CD4-positive, alpha-beta T cell (primary cell): Measurements from ENCODE around the gene DEFB128. TPM values are rescaled to one million over a fixed set of nuclear protein-coding genes. Genes with fewer than 3 reads are reported as not detected.

Experiments
- ATAC-seq: fragments of 200-7000 bp; cut with Tn5 transposase; one replicate; pipeline ENCODE4 v1.10.0; 2022; ENCODE audit warnings: mild to moderate bottlenecking; ENCODE audit not compliant: poor library complexity
- CTCF ChIA-PET: fragments of 350-600 bp; sonication (Branson Sonifier 250); formaldehyde crosslinking; loops from one replicate; lab custom pipeline; 2021; ENCODE audit warnings: antibody characterized with exemption, inconsistent platforms; lab: Charles Lee
- POLR2A ChIA-PET: fragments of 350-600 bp; sonication (Branson Sonifier 250); formaldehyde crosslinking; loops from one replicate; lab custom pipeline; 2021; ENCODE audit warnings: antibody characterized with exemption, inconsistent platforms; lab: Charles Lee
- DNase-seq, 14 experiments: peaks; one replicate each; pipeline ENCODE4 v3.0.0-alpha.2; 2013 to 2020; ENCODE audit warnings: mixed read lengths in 2 of 14
- H3K27ac ChIP-seq, 2 donors: one replicate each; pipeline versions ENCODE4 v1.5.1 to v1.7.0; 2013; ENCODE audit warnings: low read length in 2 of 2, low read depth in 1 of 2, mild to moderate bottlenecking in 1 of 2
- H3K27me3 ChIP-seq, 2 experiments: 1 replicate in 1 of 2; 2 replicates in 1 of 2; pipeline versions ENCODE4 v1.6.1 to v1.7.0; 2013; ENCODE audit warnings: low read length in 2 of 2, control low read depth in 1 of 2, mild to moderate bottlenecking in 1 of 2, moderate library complexity in 1 of 2; ENCODE audit not compliant: insufficient read depth in 2 of 2, control insufficient read depth in 1 of 2
- H3K36me3 ChIP-seq: one replicate; pipeline ENCODE4 v1.6.1; 2013; ENCODE audit warnings: low read length, control low read depth; ENCODE audit not compliant: insufficient read depth
- H3K4me1 ChIP-seq: one replicate; pipeline ENCODE4 v1.6.1; 2013; ENCODE audit warnings: low read length, control low read depth; ENCODE audit not compliant: insufficient read depth
- H3K4me3 ChIP-seq: one replicate; pipeline ENCODE4 v1.5.1; 2013; ENCODE audit warnings: mild to moderate bottlenecking, low read length, moderate library complexity
- H3K9me3 ChIP-seq, 2 experiments: 1 replicate in 1 of 2; 2 replicates in 1 of 2; pipeline versions ENCODE4 v1.6.1 to v1.7.0; 2013; ENCODE audit warnings: low read length in 2 of 2, mild to moderate bottlenecking in 2 of 2, control low read depth in 1 of 2, moderate library complexity in 1 of 2; ENCODE audit not compliant: control insufficient read depth in 1 of 2, insufficient read depth in 1 of 2
- H3K27ac Mint-ChIP-seq: one replicate; pipeline ENCODE4 v1.8.0; 2020; ENCODE audit warnings: mixed read lengths
- H3K27me3 Mint-ChIP-seq: one replicate; pipeline ENCODE4 v1.8.0; 2021; ENCODE audit warnings: mixed read lengths
- H3K36me3 Mint-ChIP-seq: one replicate; pipeline ENCODE4 v1.8.0; 2021; ENCODE audit warnings: low read depth, mixed read lengths
- H3K4me1 Mint-ChIP-seq: one replicate; pipeline ENCODE4 v1.8.0; 2021; ENCODE audit warnings: low read depth, mixed read lengths
- H3K4me3 Mint-ChIP-seq: one replicate; pipeline ENCODE4 v1.8.0; 2020; ENCODE audit warnings: mild to moderate bottlenecking, mixed read lengths
- H3K9me3 Mint-ChIP-seq: one replicate; pipeline ENCODE4 v1.8.0; 2020; ENCODE audit warnings: mixed read lengths
- intact Hi-C, 2 experiments: fragments of 100-400 bp; cut with DNase I in 1 of 2; cut with micrococcal nuclease in 1 of 2; formaldehyde crosslinking; loops; one replicate each; pipeline versions ENCODE4 v1.15.1 to v1.9.0; 2023 to 2025; cut with DNase I, micrococcal nuclease
- total RNA-seq, 174 experiments: library from RNA in 2 of 174; stranded (reverse) in 2 of 174; gene quantifications; one replicate each; pipeline ENCODE4 v1.2.3 and lab custom pipeline; 2021 to 2026
- TF ChIP-seq, protein P1 (sequence below): fragments of 200-600 bp; IDR thresholded peaks from one replicate; pipeline ENCODE4 v1.8.0; 2022; ENCODE audit warnings: antibody characterized with exemption, mild to moderate bottlenecking

The DEFB128 gene
- total RNA-seq, 2 experiments from 2014 or later, result not detected

DNA sequence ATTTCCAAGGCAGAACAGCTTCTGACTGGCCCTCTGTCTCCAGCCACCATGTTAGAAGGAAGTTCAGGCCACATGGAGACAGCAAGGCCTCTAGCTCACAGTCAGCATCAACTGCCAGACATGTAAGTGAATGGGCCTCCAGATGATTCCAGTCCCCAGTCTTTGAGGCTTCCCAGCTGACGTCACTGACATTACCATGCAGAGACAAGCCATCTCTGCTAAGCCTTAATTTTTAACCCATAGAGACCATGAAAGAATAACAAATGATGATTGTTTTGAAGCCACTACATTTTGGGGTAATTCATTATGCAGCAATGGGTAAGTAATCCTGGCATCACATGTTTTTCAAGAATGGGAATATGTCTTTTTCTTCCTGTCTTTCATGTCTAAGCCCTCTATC, 26.3 kb upstream of the DEFB128 start:
- H3K27ac ChIP-seq, result no peak overlapping the region
- no peaks in the 10 kb centered on the region for H3K4me1 Mint-ChIP-seq
- no peak overlapping the region for H3K4me3 Mint-ChIP-seq
- H3K4me1 ChIP-seq, result no peaks in the 10 kb centered on the region
- no peaks in the 10 kb centered on the region for H3K9me3 ChIP-seq
- peaks cover 8 to 11% of the 10 kb centered on the region in 2 experiments for H3K27me3 ChIP-seq
- ChIA-PET POLR2A (no interaction called here), CTCF (interaction anchor here (1.7 kb wide), 1 partner anchor 11 kb away, joined by 3 read pairs; no protein-coding TSS in a partner anchor)
- H3K4me3 ChIP-seq, result no peak overlapping the region
- intact Hi-C loops, result no loop called here
- H3K9me3 Mint-ChIP-seq, result no peaks in the 10 kb centered on the region
- no peak for DNase-seq
- no peak for ATAC-seq
- no peaks in the 10 kb centered on the region for H3K36me3 Mint-ChIP-seq
- no peak overlapping the region for H3K27ac Mint-ChIP-seq
- TF ChIP-seq, protein P1, sequence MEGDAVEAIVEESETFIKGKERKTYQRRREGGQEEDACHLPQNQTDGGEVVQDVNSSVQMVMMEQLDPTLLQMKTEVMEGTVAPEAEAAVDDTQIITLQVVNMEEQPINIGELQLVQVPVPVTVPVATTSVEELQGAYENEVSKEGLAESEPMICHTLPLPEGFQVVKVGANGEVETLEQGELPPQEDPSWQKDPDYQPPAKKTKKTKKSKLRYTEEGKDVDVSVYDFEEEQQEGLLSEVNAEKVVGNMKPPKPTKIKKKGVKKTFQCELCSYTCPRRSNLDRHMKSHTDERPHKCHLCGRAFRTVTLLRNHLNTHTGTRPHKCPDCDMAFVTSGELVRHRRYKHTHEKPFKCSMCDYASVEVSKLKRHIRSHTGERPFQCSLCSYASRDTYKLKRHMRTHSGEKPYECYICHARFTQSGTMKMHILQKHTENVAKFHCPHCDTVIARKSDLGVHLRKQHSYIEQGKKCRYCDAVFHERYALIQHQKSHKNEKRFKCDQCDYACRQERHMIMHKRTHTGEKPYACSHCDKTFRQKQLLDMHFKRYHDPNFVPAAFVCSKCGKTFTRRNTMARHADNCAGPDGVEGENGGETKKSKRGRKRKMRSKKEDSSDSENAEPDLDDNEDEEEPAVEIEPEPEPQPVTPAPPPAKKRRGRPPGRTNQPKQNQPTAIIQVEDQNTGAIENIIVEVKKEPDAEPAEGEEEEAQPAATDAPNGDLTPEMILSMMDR, result no peak
- H3K27me3 Mint-ChIP-seq, result peaks cover 26% of the 10 kb centered on the region
- H3K36me3 ChIP-seq, result no peaks in the 10 kb centered on the region

DNA sequence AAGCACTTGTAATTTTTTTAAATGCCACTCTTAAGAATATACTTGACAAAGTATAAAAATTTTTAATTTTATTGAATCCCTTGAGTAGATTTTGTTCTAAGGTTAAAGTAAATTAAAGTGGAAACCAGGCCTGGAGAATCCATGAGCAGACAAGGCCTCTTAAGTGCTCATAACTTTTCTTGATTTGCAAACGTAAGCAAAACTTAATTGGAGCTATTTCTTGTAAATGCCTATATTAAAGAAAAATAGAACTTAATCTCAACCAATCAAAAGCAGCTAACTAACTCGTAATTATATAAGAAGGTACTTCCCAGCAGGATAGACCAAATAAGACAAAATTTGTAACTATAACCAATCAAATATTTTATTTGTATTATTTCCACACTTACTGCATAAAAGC, 24.9 kb upstream of the DEFB128 start:
- ATAC-seq (no peak), DNase-seq (no peak)
- Histone ChIP-seq H3K36me3 (no peaks in the 10 kb centered on the region), H3K4me1 (no peaks in the 10 kb centered on the region), H3K4me3 (no peak overlapping the region), H3K27ac (no peak overlapping the region), H3K27me3 (peaks cover 0 to 4% of the 10 kb centered on the region in 2 experiments), H3K9me3 (no peaks in the 10 kb centered on the region)
- ChIA-PET CTCF (interaction anchor here (1.7 kb wide), 1 partner anchor 12 kb away, joined by 3 read pairs; no protein-coding TSS in a partner anchor), POLR2A (interaction anchor here (1.1 kb wide), 1 partner anchor 13 kb away, joined by 4 read pairs; the partner anchor contains the start of gene DEFB129)
- Mint-ChIP-seq H3K27me3 (peaks cover 14% of the 10 kb centered on the region), H3K4me3 (no peak overlapping the region), H3K9me3 (no peaks in the 10 kb centered on the region), H3K4me1 (no peaks in the 10 kb centered on the region), H3K27ac (no peak overlapping the region), H3K36me3 (no peaks in the 10 kb centered on the region)
- TF ChIP-seq, protein P1, result no peak
- intact Hi-C loops, result no loop called here

DNA sequence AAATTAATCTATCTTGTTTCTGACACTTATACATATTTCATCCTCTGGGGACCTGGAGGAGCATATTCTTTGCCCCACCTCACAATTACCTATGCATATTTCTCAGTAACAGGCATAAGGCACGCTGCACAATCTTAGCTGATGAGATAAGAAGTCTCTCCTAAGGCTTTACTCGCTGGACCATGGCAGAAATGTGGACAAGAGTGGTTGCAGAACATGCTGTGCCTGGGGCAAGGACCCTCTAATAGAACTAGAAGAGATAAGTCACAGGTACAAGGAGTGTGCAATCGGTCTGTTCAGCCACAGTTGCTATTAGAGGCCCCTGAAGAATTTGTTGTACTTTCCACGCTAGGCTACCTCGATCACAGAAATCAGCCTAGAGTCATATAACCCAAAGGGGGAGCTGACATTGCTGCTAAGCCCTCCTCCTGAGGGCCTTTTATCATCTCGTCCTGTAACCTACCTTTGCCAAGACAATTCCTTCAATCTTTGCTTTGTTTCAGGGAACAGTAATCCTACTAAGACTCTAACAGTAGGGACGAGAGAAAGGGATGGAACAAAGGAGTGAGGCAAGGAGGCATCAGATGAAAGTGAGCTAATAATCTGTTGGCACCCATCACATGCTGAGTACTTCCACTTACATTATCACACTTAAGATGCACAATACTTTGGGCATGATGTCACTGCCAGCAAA, 21.4 kb upstream of the DEFB128 start:
- H3K27me3 ChIP-seq, result no peaks in the 10 kb centered on the region
- H3K4me1 Mint-ChIP-seq, result no peaks in the 10 kb centered on the region
- H3K9me3 ChIP-seq, result no peaks in the 10 kb centered on the region
- TF ChIP-seq, protein P1, result no peak
- ATAC-seq (no peak), DNase-seq (no peak)
- ChIA-PET POLR2A (no interaction called here), CTCF (no interaction called here)
- H3K36me3 Mint-ChIP-seq, result no peaks in the 10 kb centered on the region
- H3K9me3 Mint-ChIP-seq, result no peaks in the 10 kb centered on the region
- no peak overlapping the region for H3K27ac Mint-ChIP-seq
- H3K4me3 Mint-ChIP-seq, result no peak overlapping the region
- no peak overlapping the region for H3K4me3 ChIP-seq
- H3K27me3 Mint-ChIP-seq, result no peaks in the 10 kb centered on the region
- H3K4me1 ChIP-seq, result no peaks in the 10 kb centered on the region
- intact Hi-C loops, result no loop called here
- no peaks in the 10 kb centered on the region for H3K36me3 ChIP-seq
- no peak overlapping the region for H3K27ac ChIP-seq
